Mucosa of descending colon (tissue), 3 donors: Measurements from ENCODE around the gene EIF5A2. TPM values are rescaled to one million over a fixed set of nuclear protein-coding genes. Genes with fewer than 3 reads are reported as not detected.

Experiments used
- ATAC-seq: fragments of 200-7000 bp; cut with Tn5 transposase; one replicate; pipeline ENCODE4 v1.9.1; 2020; ENCODE audit warnings: mild to moderate bottlenecking, moderate library complexity
- DNase-seq, 3 donors: peaks; one replicate each; pipeline ENCODE4 v3.0.0-alpha.2; 2020
- H3K36me3 ChIP-seq: fragments of 200-600 bp; one replicate; pipeline ENCODE4 v1.8.0; 2021; ENCODE audit warnings: low read depth, mild to moderate bottlenecking
- H3K4me1 ChIP-seq: fragments of 200-600 bp; one replicate; pipeline ENCODE4 v1.8.0; 2021; ENCODE audit warnings: low read depth, mild to moderate bottlenecking
- H3K4me3 ChIP-seq: fragments of 200-600 bp; one replicate; pipeline ENCODE4 v1.8.0; 2021; ENCODE audit warnings: mild to moderate bottlenecking
- H3K9me3 ChIP-seq: fragments of 200-600 bp; one replicate; pipeline ENCODE4 v1.8.0; 2021; ENCODE audit warnings: mild to moderate bottlenecking
- intact Hi-C, 2 donors: fragments of 100-400 bp; cut with DNase I in 1 of 2; cut with micrococcal nuclease in 1 of 2; formaldehyde crosslinking; loops; one replicate each; pipeline versions ENCODE4 v1.11.0 to v1.11.1; 2022; cut with DNase I, micrococcal nuclease
- long read RNA-seq, 2 donors: library from polyadenylated mRNA; unstranded; transcript quantifications; one replicate each; pipeline ENCODE4 v2.0.0, GENCODE V29; 2019 to 2021
- total RNA-seq, 3 donors: library from RNA; stranded (reverse); fragmentation: NEBNext Ultra II Directional in 2 of 3; extraction: Animal tissue kit (Norgen Biotek cat#: 25700) in 2 of 3; gene quantifications; one replicate each; pipeline versions ENCODE4 v1.2.1 to v1.2.4, GENCODE V29; 2021 to 2023
- TF ChIP-seq, protein P1 (sequence below): fragments of 200-600 bp; IDR thresholded peaks from one replicate; pipeline ENCODE4 v1.8.0; 2022; ENCODE audit warnings: antibody characterized with exemption, mild to moderate bottlenecking
- donor health status: DM: no; HTN: no; CAD: no; lungs with moderate emphysema.
- donor health status: DM: no; HTN: no; CAD: no.
- donor health status: DM: no; HTN: yes; CAD: no.

EIF5A2 gene
- 10 to 100 TPM in 1 of 3 donors, 1 to 10 TPM in 2; 2.1 to 17.7 (median 4.8) TPM for total RNA-seq
- long read RNA-seq, donor 1, full-length matches to known transcripts: 13 of 15 reads
- long read RNA-seq, donor 1, partial matches to known transcripts: 0 of 15 reads
- long read RNA-seq, donor 1, other reads (novel, unspliced or antisense): 2 of 15 reads
- long read RNA-seq, donor 2, full-length matches to known transcripts: 4 of 4 reads
- long read RNA-seq, donor 2, partial matches to known transcripts: 0 of 4 reads
- long read RNA-seq, donor 2, other reads (novel, unspliced or antisense): 0 of 4 reads

DNA sequence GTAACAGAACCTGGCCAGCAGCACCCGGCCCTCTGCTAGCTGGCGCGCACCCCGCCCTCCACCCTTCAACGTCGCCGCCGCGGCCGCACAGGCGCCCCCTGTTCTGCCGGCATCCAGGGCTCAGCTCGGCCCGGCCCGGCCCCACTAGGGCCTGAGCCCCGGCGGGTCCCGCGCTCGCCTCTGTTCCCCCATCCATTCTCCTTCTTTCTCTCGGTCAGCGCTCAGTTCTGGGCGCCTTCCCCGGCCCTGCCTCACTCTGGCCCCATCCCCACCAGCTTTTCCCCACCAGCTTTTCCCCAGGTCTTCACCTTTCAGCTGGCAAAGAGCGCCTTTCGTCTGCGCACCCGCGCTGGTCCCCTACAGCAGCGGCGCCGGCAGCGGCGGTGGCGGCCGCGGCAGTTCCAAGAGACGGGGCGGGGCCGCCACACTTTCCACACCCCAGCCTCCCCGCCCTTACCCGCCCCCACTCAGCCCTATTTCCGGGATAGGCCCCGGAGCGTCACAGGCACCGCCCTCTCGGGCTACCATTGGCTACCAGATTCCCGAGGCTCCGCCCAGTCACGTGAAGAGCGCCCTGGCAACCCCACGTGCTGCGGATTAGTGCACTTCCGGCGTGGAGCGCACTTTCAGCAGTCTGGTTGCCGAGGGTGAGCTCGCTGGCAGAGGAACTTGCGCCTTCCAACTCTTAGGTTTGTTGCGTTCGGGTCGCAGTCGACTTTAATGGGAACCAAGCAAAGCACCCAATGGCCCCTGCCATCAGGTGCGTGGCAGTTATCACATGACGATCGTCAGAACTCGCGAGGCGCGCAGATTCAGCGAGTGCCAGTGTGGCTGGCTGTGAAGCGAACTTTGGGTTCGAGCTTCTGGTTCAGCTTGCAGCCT lies at the start of gene EIF5A2:
EIF5A2 (minus strand) TSS at position 403 of the 882 bp plus-strand sequence. CDS start 831 bp downstream, outside the sequence.
- intact Hi-C loops: no loop called here
- ATAC-seq: peak; percentile 99
- TF ChIP-seq, protein P1, sequence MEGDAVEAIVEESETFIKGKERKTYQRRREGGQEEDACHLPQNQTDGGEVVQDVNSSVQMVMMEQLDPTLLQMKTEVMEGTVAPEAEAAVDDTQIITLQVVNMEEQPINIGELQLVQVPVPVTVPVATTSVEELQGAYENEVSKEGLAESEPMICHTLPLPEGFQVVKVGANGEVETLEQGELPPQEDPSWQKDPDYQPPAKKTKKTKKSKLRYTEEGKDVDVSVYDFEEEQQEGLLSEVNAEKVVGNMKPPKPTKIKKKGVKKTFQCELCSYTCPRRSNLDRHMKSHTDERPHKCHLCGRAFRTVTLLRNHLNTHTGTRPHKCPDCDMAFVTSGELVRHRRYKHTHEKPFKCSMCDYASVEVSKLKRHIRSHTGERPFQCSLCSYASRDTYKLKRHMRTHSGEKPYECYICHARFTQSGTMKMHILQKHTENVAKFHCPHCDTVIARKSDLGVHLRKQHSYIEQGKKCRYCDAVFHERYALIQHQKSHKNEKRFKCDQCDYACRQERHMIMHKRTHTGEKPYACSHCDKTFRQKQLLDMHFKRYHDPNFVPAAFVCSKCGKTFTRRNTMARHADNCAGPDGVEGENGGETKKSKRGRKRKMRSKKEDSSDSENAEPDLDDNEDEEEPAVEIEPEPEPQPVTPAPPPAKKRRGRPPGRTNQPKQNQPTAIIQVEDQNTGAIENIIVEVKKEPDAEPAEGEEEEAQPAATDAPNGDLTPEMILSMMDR: no peak
- Histone ChIP-seq H3K4me1 (no peaks in the 10 kb centered on the region), H3K9me3 (peaks cover 12% of the 10 kb centered on the region), H3K36me3 (no peaks in the 10 kb centered on the region), H3K4me3 (peak within 1 kb of the TSS; percentile 15)
- DNase-seq: peak; percentile 94 to 97 (median 95)

DNA sequence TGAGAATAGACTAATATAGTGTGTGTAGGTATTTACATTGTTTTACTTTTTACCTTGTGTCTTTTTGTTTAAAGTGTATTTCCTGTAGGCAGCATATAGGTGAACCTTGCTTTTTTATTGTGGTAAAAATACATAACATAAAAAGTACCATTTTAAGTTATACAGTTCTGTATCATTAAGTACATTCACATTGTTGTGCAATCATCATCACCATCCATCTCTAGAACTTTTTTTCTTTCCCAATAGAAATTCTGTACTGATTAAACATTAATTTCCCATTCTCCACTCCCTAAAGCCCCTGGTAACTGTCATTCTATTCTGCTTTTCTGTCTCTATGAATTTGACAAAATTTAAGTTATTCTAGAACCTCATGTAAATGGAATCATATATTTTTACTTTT lies 48.2 kb upstream of the EIF5A2 start:
- Histone ChIP-seq H3K4me3 (no peak overlapping the region), H3K9me3 (no peaks in the 10 kb centered on the region), H3K4me1 (no peaks in the 10 kb centered on the region), H3K36me3 (no peaks in the 10 kb centered on the region)
- intact Hi-C loops: no loop called here
- ATAC-seq (no peak), DNase-seq (no peak)
- TF ChIP-seq, protein P1: no peak

DNA sequence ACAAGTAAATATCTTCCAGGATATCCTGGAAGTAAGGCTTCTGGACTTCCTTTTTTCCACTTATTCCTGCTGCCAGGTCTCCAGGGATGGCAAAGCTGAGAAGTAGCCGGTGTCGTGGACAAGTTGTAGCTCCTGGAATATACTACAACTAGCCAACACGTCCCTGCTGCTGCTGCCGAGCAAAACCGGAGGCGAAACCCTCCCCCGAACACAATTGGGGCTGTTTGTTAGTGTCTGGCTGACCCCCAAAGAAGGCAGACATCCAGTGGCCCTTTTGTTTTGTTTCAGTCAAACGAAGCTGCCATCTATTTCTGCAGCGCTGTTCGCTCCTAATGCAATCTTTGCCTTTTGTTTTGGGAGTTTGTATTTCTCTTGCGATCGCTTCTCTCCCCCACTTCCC lies 45.3 kb upstream of the EIF5A2 start:
- no peaks in the 10 kb centered on the region for H3K9me3 ChIP-seq
- no peaks in the 10 kb centered on the region for H3K4me1 ChIP-seq
- H3K36me3 ChIP-seq: no peaks in the 10 kb centered on the region
- intact Hi-C loops: no loop called here
- no peak overlapping the region for H3K4me3 ChIP-seq
- DNase-seq (no peak), ATAC-seq (no peak)
- TF ChIP-seq, protein P1: no peak

DNA sequence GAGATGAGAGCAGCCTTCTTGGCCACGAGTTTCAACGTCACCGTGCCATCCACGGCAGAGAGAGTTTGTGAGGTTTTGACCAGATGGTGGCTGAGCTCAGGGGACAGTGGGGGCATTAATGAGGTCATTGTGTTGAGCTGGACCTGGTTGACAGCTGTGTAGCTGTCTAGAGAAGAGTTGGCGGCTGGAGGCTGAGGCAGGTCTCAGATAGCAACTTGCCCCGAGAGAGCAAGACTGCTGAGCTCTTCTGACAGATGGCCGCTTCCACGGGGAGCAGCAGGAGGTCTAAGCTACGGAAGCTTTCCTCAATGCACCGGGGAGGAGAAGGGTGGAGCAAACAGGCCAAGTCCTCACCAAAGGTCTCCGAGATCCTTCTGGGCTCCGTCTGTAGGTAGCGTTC lies 44.8 kb upstream of the EIF5A2 start:
- DNase-seq: no peak
- H3K4me1 ChIP-seq: no peaks in the 10 kb centered on the region
- ATAC-seq: no peak
- H3K4me3 ChIP-seq: no peak overlapping the region
- intact Hi-C loops: no loop called here
- TF ChIP-seq, protein P1: no peak
- no peaks in the 10 kb centered on the region for H3K9me3 ChIP-seq
- H3K36me3 ChIP-seq: no peaks in the 10 kb centered on the region

DNA sequence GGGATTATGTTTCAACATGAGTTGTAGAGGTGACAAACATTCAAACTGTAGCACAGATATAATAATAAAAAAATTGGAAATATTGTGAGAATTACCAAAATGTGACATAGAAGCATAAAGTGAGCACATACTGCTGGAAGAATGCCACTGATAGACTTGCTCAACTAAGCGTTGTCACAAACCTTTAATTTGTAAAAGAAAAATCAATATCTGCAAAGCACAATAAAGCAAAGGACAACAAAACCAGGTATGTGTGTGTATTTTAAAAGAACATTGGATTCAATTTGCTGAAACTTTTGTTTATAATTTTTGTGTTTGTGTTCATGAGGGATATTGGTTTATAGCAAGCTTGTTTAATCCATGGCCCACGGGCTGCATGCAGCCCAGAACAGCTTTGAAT lies 40.8 kb upstream of the EIF5A2 start:
- DNase-seq: no peak
- intact Hi-C loops: no loop called here
- no peak overlapping the region for H3K4me3 ChIP-seq
- TF ChIP-seq, protein P1: no peak
- no peak for ATAC-seq
- no peaks in the 10 kb centered on the region for H3K36me3 ChIP-seq
- H3K4me1 ChIP-seq: no peaks in the 10 kb centered on the region
- H3K9me3 ChIP-seq: no peaks in the 10 kb centered on the region
